ENCODE data around the gene RINT1. TPM values are rescaled to one million over a fixed set of nuclear protein-coding genes. Genes with fewer than 3 reads are reported as not detected.

RINT1 gene
- total RNA-seq, 4 donors from 2014 or later = 17.1 to 28.9 (median 18.7) TPM

- no peak overlapping the region for H3K4me3 ChIP-seq
- DNase-seq = no peak
- no peaks in the 10 kb centered on the region for H3K36me3 ChIP-seq
- no peak overlapping the region for H3K27ac ChIP-seq
- H3K27me3 ChIP-seq = no peaks in the 10 kb centered on the region
- H3K4me1 ChIP-seq = no peaks in the 10 kb centered on the region
- H3K9me3 ChIP-seq = no peaks in the 10 kb centered on the region
- intact Hi-C loops (cut with DNase I; ENCODE audit: low total_unique reads) = no loop called here
- TF ChIP-seq POLR2A (IDR thresholded peaks at IDR 0.05) = no peak
- TF ChIP-seq, protein P1, sequence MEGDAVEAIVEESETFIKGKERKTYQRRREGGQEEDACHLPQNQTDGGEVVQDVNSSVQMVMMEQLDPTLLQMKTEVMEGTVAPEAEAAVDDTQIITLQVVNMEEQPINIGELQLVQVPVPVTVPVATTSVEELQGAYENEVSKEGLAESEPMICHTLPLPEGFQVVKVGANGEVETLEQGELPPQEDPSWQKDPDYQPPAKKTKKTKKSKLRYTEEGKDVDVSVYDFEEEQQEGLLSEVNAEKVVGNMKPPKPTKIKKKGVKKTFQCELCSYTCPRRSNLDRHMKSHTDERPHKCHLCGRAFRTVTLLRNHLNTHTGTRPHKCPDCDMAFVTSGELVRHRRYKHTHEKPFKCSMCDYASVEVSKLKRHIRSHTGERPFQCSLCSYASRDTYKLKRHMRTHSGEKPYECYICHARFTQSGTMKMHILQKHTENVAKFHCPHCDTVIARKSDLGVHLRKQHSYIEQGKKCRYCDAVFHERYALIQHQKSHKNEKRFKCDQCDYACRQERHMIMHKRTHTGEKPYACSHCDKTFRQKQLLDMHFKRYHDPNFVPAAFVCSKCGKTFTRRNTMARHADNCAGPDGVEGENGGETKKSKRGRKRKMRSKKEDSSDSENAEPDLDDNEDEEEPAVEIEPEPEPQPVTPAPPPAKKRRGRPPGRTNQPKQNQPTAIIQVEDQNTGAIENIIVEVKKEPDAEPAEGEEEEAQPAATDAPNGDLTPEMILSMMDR (IDR thresholded peaks at IDR 0.05) = no peak
Observed at GRCh38 chr7:105584165-105584564, 52.2 kb downstream of the RINT1 start.

GRCh38 chr7:105585850-105586500 is 54.0 kb downstream of the RINT1 start:
- no peaks in the 10 kb centered on the region for H3K36me3 ChIP-seq
- intact Hi-C loops (cut with DNase I; ENCODE audit: low total_unique reads) = no loop called here
- TF ChIP-seq, protein P1 (IDR thresholded peaks at IDR 0.05) = no peak
- TF ChIP-seq POLR2A (IDR thresholded peaks at IDR 0.05) = no peak

DNA sequence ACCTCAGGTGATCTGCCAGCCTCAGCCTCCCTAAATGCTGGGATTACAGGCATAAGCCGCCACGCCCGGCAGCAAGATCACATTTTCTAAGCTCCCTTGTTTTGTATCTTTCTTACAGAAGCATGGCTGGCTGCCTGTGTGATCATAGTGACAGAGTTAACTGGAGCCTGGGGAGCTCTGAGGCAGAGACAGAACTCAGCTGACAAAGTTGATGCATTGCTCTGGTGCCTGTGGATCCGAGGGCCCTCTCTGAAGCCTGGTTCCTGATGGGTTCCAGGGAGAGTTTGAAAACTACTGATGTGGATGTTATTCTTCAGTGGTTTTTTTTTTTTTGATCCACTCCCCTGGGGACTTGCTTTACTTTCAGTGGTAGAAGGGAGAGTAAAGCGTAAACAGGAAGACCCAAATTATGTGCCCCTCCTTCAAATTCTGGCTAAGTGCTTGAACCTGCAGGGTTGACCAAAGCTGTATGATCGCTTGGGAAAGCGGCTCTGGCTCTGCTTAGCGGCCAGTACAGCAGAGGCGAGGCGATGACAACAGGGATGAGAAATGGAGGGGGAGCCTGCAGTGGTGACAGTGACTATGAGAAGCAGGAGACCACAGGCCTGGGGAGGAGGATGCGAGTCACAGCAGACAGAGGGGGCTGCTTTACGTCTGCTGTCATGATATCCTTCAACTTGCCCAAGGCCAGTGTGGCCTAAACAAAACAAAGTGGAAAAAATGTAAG is 56.1 kb downstream of the RINT1 start:
- intact Hi-C loops (cut with DNase I; ENCODE audit: low total_unique reads) = no loop called here
- Histone ChIP-seq H3K4me3 (no peak overlapping the region), H3K36me3 (no peaks in the 10 kb centered on the region), H3K9me3 (no peaks in the 10 kb centered on the region), H3K27me3 (no peaks in the 10 kb centered on the region), H3K4me1 (no peaks in the 10 kb centered on the region), H3K27ac (no peak overlapping the region)
- no peak for DNase-seq
- TF ChIP-seq, protein P1 (IDR thresholded peaks at IDR 0.05) = no peak
- no peak for TF ChIP-seq POLR2A (IDR thresholded peaks at IDR 0.05)

More at GRCh38 chr7:105585850-105586500, 54.0 kb downstream of the RINT1 start:
- no peaks in the 10 kb centered on the region for H3K27me3 ChIP-seq
- H3K4me3 ChIP-seq = no peak overlapping the region
- H3K9me3 ChIP-seq = no peaks in the 10 kb centered on the region
- H3K4me1 ChIP-seq = no peaks in the 10 kb centered on the region
- no peak for DNase-seq
- no peak overlapping the region for H3K27ac ChIP-seq

DNA sequence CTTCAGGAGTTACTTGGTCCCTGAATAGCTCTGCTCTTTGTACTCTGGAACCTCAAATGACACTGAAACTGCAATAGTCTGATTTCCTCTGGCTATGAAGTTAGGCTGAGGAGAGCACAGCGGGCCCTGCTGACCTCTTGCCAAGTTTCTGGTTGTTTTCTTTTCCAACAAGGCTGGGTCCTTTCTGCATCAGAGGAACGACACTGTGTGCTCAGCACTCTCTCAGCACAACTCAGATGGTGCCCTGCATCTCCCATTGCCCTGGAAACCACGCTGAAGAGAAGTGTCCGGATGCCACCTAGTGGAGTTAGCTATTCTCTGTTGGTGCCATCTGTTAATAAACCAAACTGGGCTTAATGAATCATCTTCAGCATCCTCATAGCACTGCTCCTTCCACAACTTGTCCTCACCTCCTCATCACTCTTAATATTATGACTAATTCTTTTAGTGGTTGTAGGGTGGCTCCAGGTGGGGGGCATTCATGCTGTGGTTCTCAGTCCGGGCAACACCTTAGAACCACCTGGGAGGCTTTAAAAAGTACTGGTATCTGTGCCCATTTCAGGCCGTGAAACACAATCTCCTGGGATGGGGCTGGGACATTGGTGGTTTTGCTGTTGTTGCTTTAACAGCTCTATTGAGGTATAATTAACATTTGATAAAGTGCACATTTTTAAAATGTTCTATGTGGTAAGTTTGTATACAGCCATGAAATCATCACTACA is 57.5 kb downstream of the RINT1 start:
- H3K36me3 ChIP-seq = no peaks in the 10 kb centered on the region
- no peaks in the 10 kb centered on the region for H3K9me3 ChIP-seq
- no peak for TF ChIP-seq POLR2A (IDR thresholded peaks at IDR 0.05)
- TF ChIP-seq, protein P1 (IDR thresholded peaks at IDR 0.05) = peak in 3 of 4 experiments; percentile 35 to 43 (median 37)
- no peaks in the 10 kb centered on the region for H3K27me3 ChIP-seq
- no peaks in the 10 kb centered on the region for H3K4me1 ChIP-seq
- intact Hi-C loops (cut with DNase I; ENCODE audit: low total_unique reads) = no loop called here
- no peak overlapping the region for H3K27ac ChIP-seq
- peak in 1 of 2 donors; percentile 27 for DNase-seq
- H3K4me3 ChIP-seq = no peak overlapping the region

GRCh38 chr7:105590793-105591192 is 58.8 kb downstream of the RINT1 start:
- no peaks in the 10 kb centered on the region for H3K36me3 ChIP-seq
- no peak for DNase-seq
- H3K27me3 ChIP-seq = no peaks in the 10 kb centered on the region
- intact Hi-C loops (cut with DNase I; ENCODE audit: low total_unique reads) = no loop called here
- no peak overlapping the region for H3K27ac ChIP-seq
- no peak overlapping the region for H3K4me3 ChIP-seq
- no peaks in the 10 kb centered on the region for H3K9me3 ChIP-seq
- H3K4me1 ChIP-seq = no peaks in the 10 kb centered on the region
- TF ChIP-seq, protein P1 (IDR thresholded peaks at IDR 0.05) = no peak
- TF ChIP-seq POLR2A (IDR thresholded peaks at IDR 0.05) = no peak

All from uterus (tissue), 4 donors.